Measurements from ENCODE around the gene TIMP4.

- TF ChIP-seq CTCF (IDR thresholded peaks at IDR 0.05), result no peak
- no peak for TF ChIP-seq POLR2A (IDR thresholded peaks at IDR 0.05)
Measured at GRCh38 chr3:12192173-12192572, 33.5 kb upstream of the TIMP4 start.
